ENCODE data around the gene LARP7.
"Not testable (repeated sequence)": the region's sequence is repeated elsewhere in the genome, so short reads cannot be mapped to it uniquely, and the experiment has no call there.

LARP7 gene

GRCh38 chr4:112636688-112637551 lies at the start of gene LARP7, which contains the start of gene ZGRF1:
LARP7 (plus strand) TSS chr4:112637143; CDS start chr4:112644670, 7,527 bp downstream.
ZGRF1 (minus strand) TSS chr4:112636909; CDS start chr4:112633176, 3,733 bp downstream.
- DNase-seq: peak; percentile 99

GRCh38 chr4:112589206-112589605 lies 47.7 kb upstream of the LARP7 start:
- DNase-seq: no peak

GRCh38 chr4:112591593-112591992 lies 45.4 kb upstream of the LARP7 start:
- DNase-seq: no peak

GRCh38 chr4:112592717-112593116 lies 44.2 kb upstream of the LARP7 start:
- no peak for DNase-seq

- no peak for DNase-seq
These were observed 43.4 kb upstream of the LARP7 start for GRCh38 chr4:112593438-112594133.

- DNase-seq: no peak
These were observed 42.0 kb upstream of the LARP7 start for GRCh38 chr4:112594993-112595392.

- DNase-seq: no peak
These were observed 32.4 kb upstream of the LARP7 start for GRCh38 chr4:112604589-112604988.

- not testable (repeated sequence) for DNase-seq
These were observed 24.1 kb upstream of the LARP7 start for GRCh38 chr4:112612814-112613213.

GRCh38 chr4:112616984-112617383 lies 20.0 kb upstream of the LARP7 start:
- no peak for DNase-seq

GRCh38 chr4:112626228-112626627 lies 10.7 kb upstream of the LARP7 start:
- DNase-seq: no peak

GRCh38 chr4:112633477-112634235 lies 3.3 kb upstream of the LARP7 start:
- DNase-seq: no peak

GRCh38 chr4:112637552-112637866 lies 566 bp downstream of the LARP7 start:
- DNase-seq: no peak

GRCh38 chr4:112642526-112642925 lies 5.6 kb downstream of the LARP7 start:
- DNase-seq: no peak

- not testable (repeated sequence) for DNase-seq
These were observed 7.9 kb downstream of the LARP7 start for GRCh38 chr4:112644595-112645535.

GRCh38 chr4:112645541-112646329 lies 8.8 kb downstream of the LARP7 start:
- no peak for DNase-seq

GRCh38 chr4:112646632-112647537 lies 9.9 kb downstream of the LARP7 start:
- no peak for DNase-seq

- DNase-seq: no peak
These were observed 10.8 kb downstream of the LARP7 start for GRCh38 chr4:112647785-112648184.

GRCh38 chr4:112648263-112649054 lies 11.5 kb downstream of the LARP7 start:
- DNase-seq: no peak

- DNase-seq: no peak
These were observed 12.1 kb downstream of the LARP7 start for GRCh38 chr4:112649055-112649408.

- DNase-seq: no peak
These were observed 13.4 kb downstream of the LARP7 start for GRCh38 chr4:112650332-112650731.
